SKM-1 (cell line): ENCODE data around the gene KLHDC7B.

Source experiments
- DNase-seq: peaks from one replicate; lab custom pipeline; 2025; ENCODE audit not compliant: unreplicated experiment; lab: John Stamatoyannopoulos, UW

The KLHDC7B gene

DNA sequence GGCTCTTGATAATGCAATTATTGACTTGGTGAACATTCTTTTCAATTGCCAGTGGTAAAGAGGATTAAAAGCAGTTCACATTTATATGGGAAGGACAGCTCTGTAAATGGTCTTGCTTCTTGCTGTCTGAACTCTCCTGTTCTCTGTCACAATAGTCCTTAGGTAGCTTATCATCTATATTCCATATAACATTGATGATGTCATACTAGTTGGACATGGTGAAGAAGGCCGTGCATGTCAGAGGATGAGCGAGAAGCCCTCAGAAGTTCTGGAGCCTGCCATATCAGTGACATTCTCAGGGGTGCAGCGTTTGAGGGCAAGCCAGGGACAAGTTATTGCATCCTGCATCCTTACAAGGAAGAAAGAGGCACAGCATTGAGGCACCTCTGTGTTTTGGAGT is 39.5 kb downstream of the KLHDC7B start:
- no peak for DNase-seq

- DNase-seq = no peak
Measured at GRCh38 chr22:50585781-50586180, 40.1 kb downstream of the KLHDC7B start.

GRCh38 chr22:50586416-50586815 is 40.7 kb downstream of the KLHDC7B start:
- no peak for DNase-seq

DNA sequence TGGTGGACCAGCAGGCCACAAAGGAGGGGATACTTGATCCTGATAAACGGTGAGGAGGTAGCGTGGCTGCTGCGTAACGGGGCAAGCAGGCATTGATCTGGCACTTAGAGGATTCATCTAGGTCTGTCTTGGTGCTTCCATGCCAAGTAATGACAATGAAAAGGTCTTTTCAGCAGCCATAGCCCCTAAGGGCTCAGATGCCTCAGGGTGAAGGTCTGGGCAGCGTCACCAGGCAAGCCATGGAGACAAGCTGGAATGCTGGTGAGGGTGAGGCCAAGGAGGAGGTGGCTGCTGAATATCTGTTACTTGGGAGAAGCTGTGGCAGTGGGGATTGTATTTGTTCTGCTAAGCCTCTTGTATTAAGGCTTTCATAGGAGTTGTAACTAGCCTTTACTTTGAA is 41.7 kb downstream of the KLHDC7B start:
- DNase-seq = no peak

DNA sequence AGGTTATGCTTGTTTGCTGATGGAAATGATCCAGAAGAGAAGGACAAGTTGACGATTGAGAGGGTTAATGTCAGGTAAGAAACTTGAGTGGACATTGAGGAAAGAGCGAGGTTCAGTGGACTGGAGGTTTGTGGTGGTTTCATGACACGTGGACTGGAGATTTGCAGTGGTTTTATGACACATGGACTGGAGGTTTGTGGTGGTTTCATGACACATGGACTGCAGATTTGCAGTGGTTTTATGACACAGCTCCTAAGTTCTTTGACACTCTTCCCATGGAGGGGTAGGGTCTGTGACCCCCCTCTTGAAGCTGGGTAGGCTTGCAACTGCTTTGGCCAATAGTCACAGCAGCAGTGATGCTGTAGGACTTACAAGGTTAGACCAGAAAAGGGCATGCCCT is 49.5 kb downstream of the KLHDC7B start:
- DNase-seq = no peak

GRCh38 chr22:50597097-50597496 is 51.4 kb downstream of the KLHDC7B start:
- DNase-seq = no peak

- no peak for DNase-seq
Measured at GRCh38 chr22:50599816-50600455, 54.2 kb downstream of the KLHDC7B start.

DNA sequence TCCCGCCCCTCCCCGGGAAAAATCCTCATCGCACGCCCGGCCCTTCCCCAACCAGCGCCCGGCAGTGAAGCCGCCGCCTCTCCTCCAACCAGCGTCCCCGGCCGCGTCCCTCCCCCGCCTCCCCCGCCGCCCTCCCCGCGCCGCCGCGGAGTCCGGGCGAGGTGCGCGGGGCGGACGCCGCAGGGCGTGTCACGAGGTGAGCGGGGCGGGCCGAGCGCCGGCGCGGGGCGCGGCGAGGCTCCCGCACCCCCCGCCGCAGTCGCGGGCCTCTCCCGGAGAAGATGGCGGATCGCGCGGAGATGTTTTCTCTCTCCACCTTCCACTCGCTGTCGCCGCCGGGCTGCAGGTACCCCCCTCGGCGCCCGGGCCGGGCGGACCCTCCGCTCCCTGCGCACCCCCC is 54.8 kb downstream of the KLHDC7B start, which contains the start of gene MAPK8IP2:
MAPK8IP2 (plus strand) TSS at position 256 of the 400 bp plus-strand sequence; CDS start at position 282, 26 bp downstream.
- no peak for DNase-seq
